Liver (tissue), 3 donors: ENCODE results near the gene MTA3.

Experiments used
- EGR1 ChIP-seq, 2 donors: IDR thresholded peaks; 2 replicates each; pipeline ENCODE4 v1.6.1; 2016 to 2018; ENCODE audit warnings: antibody characterized with exemption in 2 of 2, low read depth in 2 of 2
- GABPA ChIP-seq, 2 donors: IDR thresholded peaks in 1 of 2; conservative IDR thresholded peaks in 1 of 2; 2 replicates each; pipeline ENCODE4 v1.6.1; 2016; ENCODE audit warnings: antibody characterized with exemption in 2 of 2, mild to moderate bottlenecking in 1 of 2, moderate library complexity in 1 of 2
- HNF4A ChIP-seq, 2 donors: conservative IDR thresholded peaks; 2 replicates each; pipeline ENCODE4 v1.6.1; 2016; ENCODE audit warnings: antibody characterized with exemption in 2 of 2, mild to moderate bottlenecking in 2 of 2
- MAX ChIP-seq: IDR thresholded peaks from 2 replicates; pipeline ENCODE4 v1.6.1; 2016; ENCODE audit warnings: antibody characterized with exemption
- NR2F2 ChIP-seq: IDR thresholded peaks from 2 replicates; pipeline ENCODE4 v1.6.1; 2016; ENCODE audit warnings: antibody characterized with exemption
- RAD21 ChIP-seq, 2 donors: IDR thresholded peaks; 2 replicates each; pipeline ENCODE4 v1.6.1; 2016; ENCODE audit warnings: antibody characterized with exemption in 2 of 2, mild to moderate bottlenecking in 2 of 2
- SP1 ChIP-seq: IDR thresholded peaks from 2 replicates; pipeline ENCODE4 v1.6.1; 2018; ENCODE audit warnings: antibody characterized with exemption, mild to moderate bottlenecking
- TAF1 ChIP-seq: conservative IDR thresholded peaks from 2 replicates; pipeline ENCODE4 v1.6.1; 2016; ENCODE audit warnings: antibody characterized with exemption, mild to moderate bottlenecking
- TF ChIP-seq, protein P1 (sequence below): fragments of 150-350 bp; IDR thresholded peaks from 2 replicates; pipeline ENCODE4 v1.5.1; 2017; ENCODE audit warnings: improper control_type of control experiment, low read depth, low read length; ENCODE audit not compliant: missing input control
- donor health status: healthy.
- donor health status: healthy.

- TF ChIP-seq, protein P1, sequence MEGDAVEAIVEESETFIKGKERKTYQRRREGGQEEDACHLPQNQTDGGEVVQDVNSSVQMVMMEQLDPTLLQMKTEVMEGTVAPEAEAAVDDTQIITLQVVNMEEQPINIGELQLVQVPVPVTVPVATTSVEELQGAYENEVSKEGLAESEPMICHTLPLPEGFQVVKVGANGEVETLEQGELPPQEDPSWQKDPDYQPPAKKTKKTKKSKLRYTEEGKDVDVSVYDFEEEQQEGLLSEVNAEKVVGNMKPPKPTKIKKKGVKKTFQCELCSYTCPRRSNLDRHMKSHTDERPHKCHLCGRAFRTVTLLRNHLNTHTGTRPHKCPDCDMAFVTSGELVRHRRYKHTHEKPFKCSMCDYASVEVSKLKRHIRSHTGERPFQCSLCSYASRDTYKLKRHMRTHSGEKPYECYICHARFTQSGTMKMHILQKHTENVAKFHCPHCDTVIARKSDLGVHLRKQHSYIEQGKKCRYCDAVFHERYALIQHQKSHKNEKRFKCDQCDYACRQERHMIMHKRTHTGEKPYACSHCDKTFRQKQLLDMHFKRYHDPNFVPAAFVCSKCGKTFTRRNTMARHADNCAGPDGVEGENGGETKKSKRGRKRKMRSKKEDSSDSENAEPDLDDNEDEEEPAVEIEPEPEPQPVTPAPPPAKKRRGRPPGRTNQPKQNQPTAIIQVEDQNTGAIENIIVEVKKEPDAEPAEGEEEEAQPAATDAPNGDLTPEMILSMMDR: no peak
- TF ChIP-seq RAD21 (IDR thresholded peaks at IDR 0.05): no peak
- no peak for TF ChIP-seq GABPA (IDR thresholded peaks at IDR 0.05 in 1 of 2, conservative IDR thresholded peaks at IDR 0.05 in 1 of 2)
- no peak for TF ChIP-seq EGR1 (IDR thresholded peaks at IDR 0.05; ENCODE audit: low read depth in 2 of 2)
- no peak for TF ChIP-seq SP1
- no peak for TF ChIP-seq TAF1
- no peak for TF ChIP-seq NR2F2
- no peak for TF ChIP-seq HNF4A (conservative IDR thresholded peaks at IDR 0.05)
- no peak for TF ChIP-seq MAX
Measured at GRCh38 chr2:42537493-42537892, 30.9 kb upstream of the MTA3 start.
